Left colon (tissue), 2 donors: ENCODE results near the gene C11orf16. TPM values are rescaled to one million over a fixed set of nuclear protein-coding genes. Genes with fewer than 3 reads are reported as not detected.
"Not testable (repeated sequence)": the region's sequence is repeated elsewhere in the genome, so short reads cannot be mapped to it uniquely, and the experiment has no call there.

Source experiments
- ATAC-seq: fragments of 200-7000 bp; cut with Tn5 transposase; one replicate; pipeline ENCODE4 v1.9.1; 2020; ENCODE audit warnings: mild to moderate bottlenecking, moderate library complexity
- DNase-seq, 2 donors: peaks; one replicate each; pipeline ENCODE4 v3.0.0-alpha.2; 2020
- intact Hi-C, 2 donors: fragments of 100-400 bp; cut with DNase I in 1 of 2; cut with micrococcal nuclease in 1 of 2; formaldehyde crosslinking; loops; one replicate each; pipeline versions ENCODE4 v1.11.2 to v1.14.0; 2022; cut with DNase I, micrococcal nuclease
- long read RNA-seq: library from polyadenylated mRNA; unstranded; transcript quantifications from one replicate; pipeline ENCODE4 v2.0.0, GENCODE V29; 2021
- total RNA-seq, 2 donors: library from RNA; stranded (reverse); fragmentation: NEBNext Ultra II Directional; extraction: Animal tissue kit (Norgen Biotek cat#: 25700); gene quantifications; one replicate each; pipeline ENCODE4 v1.2.1, GENCODE V29; 2021
- donor health status: DM: no; HTN: no; CAD: no.
- donor health status: DM: yes; HTN: yes; CAD: no.

The C11orf16 gene, protein sequence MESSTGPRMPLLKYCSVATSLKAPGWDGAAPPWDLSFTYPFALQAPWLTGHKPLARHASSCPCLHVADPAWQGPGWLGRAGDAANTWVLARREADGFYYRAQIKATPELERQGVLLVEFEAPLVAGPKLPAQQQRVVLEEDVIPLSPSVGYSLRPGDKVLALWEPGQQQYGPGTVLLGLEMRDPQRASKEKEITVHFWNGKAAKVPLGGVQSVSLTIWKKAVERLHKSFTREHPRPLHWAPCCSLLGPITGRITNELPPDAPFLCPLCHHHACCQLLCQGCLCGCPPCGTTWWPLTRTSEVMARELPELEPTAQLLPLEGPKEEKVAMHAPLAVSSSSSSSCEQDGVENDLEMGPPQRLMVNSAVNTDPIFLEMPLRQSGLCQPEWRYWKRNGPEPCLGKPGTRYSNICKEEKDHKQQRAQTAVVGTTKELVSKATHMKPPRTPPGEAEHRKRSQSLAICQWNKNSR
- total RNA-seq = not detected
- long read RNA-seq = 0 reads

DNA sequence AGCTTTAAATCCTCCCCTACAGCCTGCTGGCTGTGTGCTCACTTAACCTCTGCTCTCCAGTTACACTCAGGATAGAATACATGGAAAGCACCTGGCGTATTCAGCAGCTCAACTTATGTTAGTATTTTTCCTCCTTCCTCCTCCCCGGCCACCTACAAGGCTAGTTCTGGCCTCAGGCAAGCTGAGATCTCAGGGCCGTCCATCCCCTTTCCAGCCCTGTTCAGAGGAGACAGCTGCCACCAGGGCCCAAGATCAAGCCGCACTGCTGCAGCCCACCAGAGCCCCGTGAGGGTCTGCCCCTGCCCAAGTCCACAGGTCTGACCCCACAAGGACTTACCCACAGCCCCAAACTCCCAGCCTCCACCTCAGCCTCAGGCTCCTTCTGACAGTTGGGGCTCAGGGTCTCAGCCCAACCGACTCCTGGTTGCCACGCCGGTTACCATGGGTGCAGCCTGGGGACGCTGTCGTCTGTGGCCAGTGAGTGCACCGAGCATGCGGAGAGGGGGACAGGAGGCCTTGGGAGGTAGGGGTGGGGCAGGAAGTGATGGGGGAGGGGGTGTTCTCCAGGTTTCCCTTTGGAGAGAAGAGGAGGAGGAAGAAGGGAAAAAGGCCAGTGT lies at the start of gene C11orf16:
TSS of gene C11orf16 (minus strand) at position 384 of the 617 bp plus-strand sequence. CDS start 639 bp downstream, outside the sequence.
- intact Hi-C loops = no loop called here
- ATAC-seq (no peak), DNase-seq (no peak)

DNA sequence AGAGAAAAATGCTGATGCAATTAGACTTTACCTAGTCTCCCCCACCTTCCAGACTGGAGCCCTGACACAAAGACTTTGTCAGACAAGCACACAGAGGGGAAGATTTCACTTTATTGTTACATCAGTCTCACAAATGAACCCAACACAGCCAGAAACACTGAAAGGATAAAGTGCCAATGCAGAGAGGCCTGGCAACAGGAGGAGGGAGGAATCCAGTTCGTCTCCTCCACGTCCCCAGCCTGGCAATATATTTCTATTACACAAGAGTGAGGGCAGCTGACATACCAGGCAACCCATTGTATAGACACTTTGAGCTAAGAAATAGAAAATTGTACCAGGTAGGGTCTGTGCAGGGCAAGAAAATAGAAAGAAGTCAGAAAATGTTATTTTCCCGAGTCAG lies 47.7 kb upstream of the C11orf16 start:
- intact Hi-C loops = no loop called here
- ATAC-seq = no peak

DNA sequence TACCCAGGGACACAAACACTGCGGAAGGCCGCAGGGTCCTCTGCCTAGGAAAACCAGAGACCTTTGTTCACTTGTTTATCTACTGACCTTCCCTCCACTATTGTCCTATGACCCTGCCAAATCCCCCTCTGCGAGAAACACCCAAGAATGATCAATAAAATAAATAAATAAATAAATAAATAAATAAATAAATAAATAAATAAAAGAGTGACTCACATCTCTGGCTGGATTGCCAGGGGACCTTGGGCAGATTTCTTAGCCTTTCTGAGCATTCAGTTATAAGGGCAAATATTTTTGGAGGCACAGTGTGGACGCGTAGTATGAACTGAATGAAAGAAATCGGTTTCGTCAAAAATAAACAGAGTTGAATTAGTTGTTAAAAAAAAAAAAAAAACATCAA lies 46.6 kb upstream of the C11orf16 start:
- DNase-seq, ATAC-seq, intact Hi-C loops: not testable (repeated sequence)

More for the DNA sequence above, 47.7 kb upstream of the C11orf16 start:
- no peak for DNase-seq

- intact Hi-C loops = no loop called here
- DNase-seq (no peak), ATAC-seq (no peak)
These were observed 40.4 kb upstream of the C11orf16 start for GRCh38 chr11:8973121-8973520.

- DNase-seq = no peak
- ATAC-seq = no peak
- intact Hi-C loops = no loop called here
These were observed 39.2 kb upstream of the C11orf16 start for GRCh38 chr11:8971924-8972316.

GRCh38 chr11:8971196-8971923 lies 38.6 kb upstream of the C11orf16 start:
- intact Hi-C loops = no loop called here
- DNase-seq = no peak
- no peak for ATAC-seq

GRCh38 chr11:8967184-8967583 lies 34.4 kb upstream of the C11orf16 start:
- no peak for ATAC-seq
- intact Hi-C loops = no loop called here

DNA sequence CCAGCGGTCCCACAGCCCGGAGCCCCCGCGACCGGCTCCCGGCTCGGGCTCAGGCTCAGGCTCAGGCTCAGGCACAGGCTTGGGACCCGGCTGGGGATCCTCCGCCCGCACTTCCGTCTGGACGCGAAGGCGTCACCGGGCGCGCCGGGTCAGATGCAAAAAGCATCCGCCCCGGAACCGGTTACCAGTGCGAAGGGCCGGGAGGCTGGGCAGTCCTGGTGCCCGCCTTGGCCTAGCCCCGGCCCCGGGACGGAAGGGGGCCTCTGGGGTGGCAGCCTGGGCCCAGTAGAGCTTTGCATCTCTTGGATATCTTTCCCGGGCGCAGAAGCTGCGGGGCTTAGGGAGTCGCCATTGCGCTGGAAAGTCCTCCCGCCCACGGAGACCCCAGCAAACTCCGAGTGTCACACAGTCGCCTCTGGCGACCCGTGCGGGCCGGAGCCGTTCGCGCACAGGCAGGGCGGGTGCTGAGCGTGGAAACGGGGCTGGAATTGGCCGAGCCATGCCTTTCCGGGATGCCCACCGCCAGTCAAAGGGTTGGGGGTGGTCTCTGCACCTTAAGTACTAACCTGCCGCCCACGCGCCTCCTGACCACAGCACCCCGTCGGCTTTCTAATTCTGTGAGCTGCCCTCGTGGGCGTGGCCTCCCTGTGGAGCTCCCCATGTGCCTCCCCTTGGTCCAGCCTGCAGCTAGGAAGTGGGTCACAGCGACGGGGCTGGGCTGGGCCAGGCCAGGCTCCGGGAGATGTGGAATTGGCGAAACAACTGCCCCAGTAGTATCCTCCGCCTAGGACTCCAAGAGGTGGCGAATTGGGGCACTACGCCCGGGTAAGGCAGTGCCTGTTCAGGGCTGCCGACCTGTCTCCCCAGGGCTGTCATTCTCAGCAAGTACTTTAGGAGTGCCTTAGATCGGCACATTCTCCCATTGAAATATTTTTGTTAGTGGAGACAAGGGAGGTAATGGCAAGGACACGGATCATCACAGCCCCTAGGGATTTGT lies 31.9 kb upstream of the C11orf16 start, which contains the start of gene TMEM9B:
TSS of gene TMEM9B (minus strand) at position 119 of the 997 bp plus-strand sequence. CDS start 129 bp downstream, outside the sequence.
- ATAC-seq (peak; percentile 88), DNase-seq (peak; percentile 91 to 94)
- intact Hi-C loops = no loop called here

More at GRCh38 chr11:8967184-8967583, 34.4 kb upstream of the C11orf16 start:
- no peak for DNase-seq

DNA sequence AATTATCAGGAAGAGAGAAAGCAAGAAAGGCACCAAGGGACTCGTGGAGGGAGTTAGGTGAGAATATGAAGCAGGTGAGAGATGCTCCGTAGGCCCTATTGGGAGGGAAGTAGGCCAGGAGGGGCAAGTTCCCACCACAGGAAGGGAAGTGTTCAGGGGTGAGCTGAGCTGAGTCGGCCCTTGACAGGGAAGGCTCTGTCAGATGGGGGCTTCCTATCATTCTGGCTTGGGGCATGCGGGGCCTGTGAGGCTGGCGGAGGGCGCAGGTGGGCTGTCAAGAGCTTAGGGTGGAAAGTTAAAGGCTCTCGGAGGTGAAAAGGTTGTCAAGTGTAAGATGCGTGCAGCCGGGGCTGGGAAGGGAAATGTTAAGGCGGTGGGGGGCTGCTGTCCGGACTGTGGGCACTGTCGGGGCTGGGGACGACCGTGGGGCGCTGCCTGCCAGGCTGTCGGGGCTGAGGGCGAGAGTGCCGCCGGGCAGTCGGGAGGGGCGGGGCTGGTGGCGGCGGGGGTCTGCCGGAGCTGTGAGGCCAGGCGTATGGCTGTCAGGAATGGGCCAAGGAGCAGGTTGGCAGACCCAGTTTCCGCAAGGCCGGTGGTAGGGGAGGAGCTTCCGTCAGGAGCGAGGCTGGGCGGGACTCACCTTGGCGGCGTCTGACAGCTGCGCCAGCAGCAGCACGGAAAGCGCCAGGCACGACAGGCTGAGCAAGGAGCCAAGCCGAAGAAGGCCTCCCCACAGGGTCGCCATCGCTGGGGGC lies 31.0 kb upstream of the C11orf16 start:
- ATAC-seq = peak; percentile 83
- intact Hi-C loops = no loop called here

DNA sequence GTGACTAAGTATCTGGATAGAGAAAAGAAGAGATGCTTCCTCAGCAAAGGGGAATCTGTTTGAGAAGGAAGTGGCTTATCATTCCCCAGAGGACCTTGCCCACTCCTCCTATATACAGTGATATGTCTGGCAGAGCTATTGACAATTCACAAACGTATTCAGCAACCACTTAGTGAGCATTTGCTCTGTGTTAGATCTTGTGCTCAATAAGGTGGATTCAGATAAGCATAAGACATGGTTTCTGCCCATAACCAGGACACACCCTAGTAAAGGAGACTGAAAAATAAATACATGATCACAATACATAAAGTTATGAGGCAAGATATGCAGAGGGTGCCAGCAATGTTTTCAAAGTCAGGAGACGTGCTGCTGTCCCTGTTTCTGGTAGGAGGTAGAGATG lies 30.1 kb upstream of the C11orf16 start:
- ATAC-seq = peak; percentile 2
- intact Hi-C loops = no loop called here
- no peak for DNase-seq

More for the DNA sequence above, 31.0 kb upstream of the C11orf16 start:
- peak; percentile 90 to 92 for DNase-seq

GRCh38 chr11:8961401-8961800 lies 28.7 kb upstream of the C11orf16 start:
- DNase-seq = no peak
- no peak for ATAC-seq
- intact Hi-C loops = no loop called here

DNA sequence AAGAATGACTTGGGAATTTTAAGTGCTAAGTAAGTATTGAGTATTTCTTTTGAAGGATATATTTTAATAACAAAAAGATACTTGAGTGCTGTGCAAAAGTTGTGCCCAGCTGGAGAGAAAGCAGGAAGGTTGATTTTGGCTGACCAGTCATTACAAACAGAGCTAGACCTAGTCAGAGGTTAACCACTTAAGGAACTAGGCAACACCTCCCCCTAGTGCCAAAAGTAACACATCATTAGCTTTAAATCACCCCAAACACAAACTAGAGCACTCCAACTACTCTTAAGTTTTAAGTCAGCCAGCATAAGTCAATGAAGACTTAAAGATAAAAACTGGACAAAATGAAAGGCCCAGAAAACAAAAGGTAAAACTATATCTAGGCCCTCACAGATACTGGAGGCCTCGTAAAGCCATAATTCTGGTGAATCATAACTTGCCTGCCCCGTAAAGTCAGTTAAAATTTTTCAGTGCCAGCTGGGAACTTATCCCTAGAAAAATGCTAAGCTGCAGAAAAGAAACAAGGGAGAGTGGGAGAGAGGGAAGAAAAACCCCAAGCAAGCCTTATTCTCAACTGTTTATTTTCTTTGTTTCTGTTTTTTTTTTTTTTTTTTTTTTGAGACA lies 26.9 kb upstream of the C11orf16 start:
- ATAC-seq (peak; percentile 21), DNase-seq (no peak)
- intact Hi-C loops = no loop called here

- DNase-seq = no peak
- no peak for ATAC-seq
- intact Hi-C loops = no loop called here
These were observed 24.1 kb upstream of the C11orf16 start for GRCh38 chr11:8956860-8957259.

DNA sequence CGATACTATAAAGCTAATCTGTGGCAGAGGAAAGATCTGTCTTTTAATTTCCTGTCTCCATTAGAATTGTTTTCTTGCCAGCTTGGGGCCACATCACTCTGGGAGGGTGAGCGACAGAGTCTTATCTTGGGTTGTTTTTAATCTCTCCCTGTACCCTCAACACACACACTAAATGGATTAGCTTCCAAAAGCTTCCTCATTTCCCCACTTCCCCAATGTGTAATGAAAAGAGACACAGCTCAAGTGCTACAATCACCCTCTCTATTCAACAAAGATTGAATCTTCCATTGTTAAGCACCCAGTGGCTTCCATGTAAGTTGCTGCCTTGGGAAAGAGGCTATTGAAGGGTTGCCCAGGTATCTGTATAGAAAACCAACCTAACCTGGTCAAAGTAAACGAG lies 16.1 kb upstream of the C11orf16 start:
- intact Hi-C loops = no loop called here
- DNase-seq (no peak), ATAC-seq (no peak)

- intact Hi-C loops = no loop called here
- no peak for DNase-seq
- ATAC-seq = no peak
These were observed 14.6 kb upstream of the C11orf16 start for GRCh38 chr11:8947230-8947943.

- no peak for DNase-seq
- intact Hi-C loops = no loop called here
- ATAC-seq = no peak
These were observed 9.8 kb upstream of the C11orf16 start, which contains the start of gene ASCL3 for GRCh38 chr11:8942518-8943066. Gene ASCL3 (minus strand): TSS chr11:8943016. CDS start chr11:8938161, 4,855 bp downstream.
